GM20431 (cell line): ENCODE measurements around the gene PDCD1LG2.

Experiments
- in situ Hi-C: fragments of 300-500 bp; cut with MseI, MboI; formaldehyde crosslinking; loops from one replicate; pipeline ENCODE4 v1.15.0; 2020; ENCODE audit warnings: low sequenced_read_pairs; ENCODE audit not compliant: unreplicated experiment

PDCD1LG2 gene

GRCh38 chr9:5518937-5519319 lies 8.6 kb downstream of the PDCD1LG2 start:
- in situ Hi-C loops = no loop called here

GRCh38 chr9:5524090-5524489 lies 13.8 kb downstream of the PDCD1LG2 start:
- in situ Hi-C loops = no loop called here

- in situ Hi-C loops = no loop called here
These were observed 19.4 kb downstream of the PDCD1LG2 start for GRCh38 chr9:5529683-5530221.

GRCh38 chr9:5531101-5531882 lies 21.0 kb downstream of the PDCD1LG2 start:
- in situ Hi-C loops = no loop called here

GRCh38 chr9:5532306-5532705 lies 22.0 kb downstream of the PDCD1LG2 start:
- in situ Hi-C loops = no loop called here

- in situ Hi-C loops = no loop called here
These were observed 22.5 kb downstream of the PDCD1LG2 start for GRCh38 chr9:5532790-5533189.

GRCh38 chr9:5536684-5537083 lies 26.4 kb downstream of the PDCD1LG2 start:
- in situ Hi-C loops = no loop called here

- in situ Hi-C loops = no loop called here
These were observed 33.8 kb downstream of the PDCD1LG2 start for GRCh38 chr9:5543875-5544702.

GRCh38 chr9:5549658-5550650 lies 39.6 kb downstream of the PDCD1LG2 start:
- in situ Hi-C loops = no loop called here

- in situ Hi-C loops = no loop called here
These were observed 41.2 kb downstream of the PDCD1LG2 start for GRCh38 chr9:5551368-5552150.

- in situ Hi-C loops = no loop called here
These were observed 42.0 kb downstream of the PDCD1LG2 start for GRCh38 chr9:5552301-5552700.

GRCh38 chr9:5553211-5553610 lies 42.9 kb downstream of the PDCD1LG2 start:
- in situ Hi-C loops = no loop called here

- in situ Hi-C loops = no loop called here
These were observed 43.9 kb downstream of the PDCD1LG2 start for GRCh38 chr9:5554254-5554653.

- in situ Hi-C loops = no loop called here
These were observed 45.9 kb downstream of the PDCD1LG2 start for GRCh38 chr9:5556101-5556705.

GRCh38 chr9:5557606-5558587 lies 47.6 kb downstream of the PDCD1LG2 start:
- in situ Hi-C loops = no loop called here

- in situ Hi-C loops = no loop called here
These were observed 49.3 kb downstream of the PDCD1LG2 start for GRCh38 chr9:5559659-5560058.

- in situ Hi-C loops = no loop called here
These were observed 50.2 kb downstream of the PDCD1LG2 start for GRCh38 chr9:5560443-5561100.
